ENCODE data around the gene CCL23.
"Not testable (repeated sequence)": the region's sequence is repeated elsewhere in the genome, so short reads cannot be mapped to it uniquely, and the experiment has no call there.

Gene CCL23

GRCh38 chr17:36017799-36018198 lies at the start of gene CCL23:
TSS of gene CCL23 (minus strand) at chr17:36017972. CDS start at chr17:36017897, 75 bp downstream.
- DNase-seq = no peak

- no peak for DNase-seq
These were observed 48.7 kb upstream of the CCL23 start for GRCh38 chr17:36066365-36066985.

- DNase-seq = no peak
These were observed 46.2 kb upstream of the CCL23 start, which contains the start of gene CCL18 for GRCh38 chr17:36063786-36064541. TSS of gene CCL18 (plus strand) at chr17:36064272. CDS start at chr17:36064343, 71 bp downstream.

GRCh38 chr17:36060816-36061215 lies 43.0 kb upstream of the CCL23 start:
- no peak for DNase-seq

GRCh38 chr17:36059406-36059805 lies 41.6 kb upstream of the CCL23 start:
- DNase-seq = no peak

GRCh38 chr17:36057911-36058310 lies 40.1 kb upstream of the CCL23 start:
- DNase-seq = no peak

GRCh38 chr17:36055921-36056520 lies 38.2 kb upstream of the CCL23 start:
- no peak for DNase-seq

- DNase-seq = no peak
These were observed 37.4 kb upstream of the CCL23 start for GRCh38 chr17:36055171-36055570.

GRCh38 chr17:36049643-36050042 lies 31.9 kb upstream of the CCL23 start:
- DNase-seq = no peak

GRCh38 chr17:36048066-36048465 lies 30.3 kb upstream of the CCL23 start:
- DNase-seq = no peak

GRCh38 chr17:36036235-36036634 lies 18.5 kb upstream of the CCL23 start:
- DNase-seq = no peak

- no peak for DNase-seq
These were observed 16.4 kb upstream of the CCL23 start for GRCh38 chr17:36034127-36034526.

- DNase-seq = no peak
These were observed 13.2 kb upstream of the CCL23 start for GRCh38 chr17:36030956-36031355.

- no peak for DNase-seq
These were observed 10.0 kb upstream of the CCL23 start for GRCh38 chr17:36027761-36028160.

GRCh38 chr17:36024106-36024869 lies 6.5 kb upstream of the CCL23 start:
- no peak for DNase-seq

GRCh38 chr17:36019423-36019822 lies 1.7 kb upstream of the CCL23 start:
- no peak for DNase-seq

- DNase-seq = no peak
These were observed 1.2 kb downstream of the CCL23 start for GRCh38 chr17:36016555-36016954.

GRCh38 chr17:36015895-36016294 lies 1.9 kb downstream of the CCL23 start:
- not testable (repeated sequence) for DNase-seq

- no peak for DNase-seq
These were observed 2.8 kb downstream of the CCL23 start for GRCh38 chr17:36014946-36015345.

GRCh38 chr17:36011201-36011600 lies 6.6 kb downstream of the CCL23 start:
- DNase-seq = no peak

GRCh38 chr17:36008998-36009665 lies 8.6 kb downstream of the CCL23 start:
- DNase-seq = peak; percentile 14 to 79

- no peak for DNase-seq
These were observed 13.1 kb downstream of the CCL23 start for GRCh38 chr17:36004594-36005108.

All from NCI-H526 (cell line).